Neuronal stem cell (in vitro differentiated cells): ENCODE measurements around the gene FAM13B.

Source experiments
- DNase-seq: peaks from one replicate; pipeline ENCODE4 v3.0.0-alpha.2; 2013; ENCODE audit warnings: low spot score
- H2AFZ ChIP-seq: one replicate; pipeline ENCODE4 v1.6.1; 2013; ENCODE audit warnings: mild to moderate bottlenecking, low read length, inconsistent platforms
- H2AK5ac ChIP-seq: 2 replicates; pipeline ENCODE4 v1.6.1; 2013; ENCODE audit warnings: low read depth, mild to moderate bottlenecking, inconsistent platforms, low read length, moderate library complexity, mixed read lengths
- H2BK120ac ChIP-seq: 2 replicates; pipeline ENCODE4 v1.6.1; 2013; ENCODE audit warnings: low read depth, mild to moderate bottlenecking, inconsistent platforms, low read length, moderate library complexity, mixed read lengths
- H2BK12ac ChIP-seq: one replicate; pipeline ENCODE4 v1.6.1; 2013; ENCODE audit warnings: low read length, inconsistent platforms
- H2BK15ac ChIP-seq: 2 replicates; pipeline ENCODE4 v1.6.1; 2013; ENCODE audit warnings: mild to moderate bottlenecking, low read length, inconsistent platforms, mixed read lengths
- H2BK5ac ChIP-seq: one replicate; pipeline ENCODE4 v1.6.1; 2013; ENCODE audit warnings: inconsistent platforms, mild to moderate bottlenecking, low read length, moderate library complexity
- H3K14ac ChIP-seq: one replicate; pipeline ENCODE4 v1.6.1; 2013; ENCODE audit warnings: low read length, inconsistent platforms
- H3K18ac ChIP-seq: 2 replicates; pipeline ENCODE4 v1.6.1; 2013; ENCODE audit warnings: low read length, inconsistent platforms
- H3K23ac ChIP-seq: 2 replicates; pipeline ENCODE4 v1.6.1; 2013; ENCODE audit warnings: low read depth, mild to moderate bottlenecking, mixed read lengths, low read length, inconsistent platforms; ENCODE audit not compliant: poor library complexity
- H3K27ac ChIP-seq: replicated peaks from 3 replicates; pipeline ENCODE4 v1.5.1; 2013; ENCODE audit warnings: low read length, inconsistent platforms
- H3K27me3 ChIP-seq, 3 experiments: 2 replicates each; pipeline ENCODE4 v1.6.1; 2013; ENCODE audit warnings: low read length in 3 of 3, mild to moderate bottlenecking in 2 of 3, inconsistent platforms in 1 of 3, low read depth in 1 of 3, mixed read lengths in 1 of 3, moderate library complexity in 1 of 3; ENCODE audit not compliant: control insufficient read depth in 3 of 3, insufficient read depth in 3 of 3
- H3K36me3 ChIP-seq, 2 donors: replicated peaks in 1 of 2; 2 replicates each; pipeline ENCODE4 v1.6.1; 2013; ENCODE audit warnings: low read length in 2 of 2; ENCODE audit not compliant: control insufficient read depth in 2 of 2, insufficient read depth in 2 of 2
- H3K4ac ChIP-seq: 2 replicates; pipeline ENCODE4 v1.6.1; 2013; ENCODE audit warnings: inconsistent platforms, mild to moderate bottlenecking, low read length, moderate library complexity
- H3K4me1 ChIP-seq, 2 donors: 1 replicate in 1 of 2; 2 replicates in 1 of 2; pipeline ENCODE4 v1.6.1; 2013; ENCODE audit warnings: low read length in 2 of 2, low read depth in 1 of 2; ENCODE audit not compliant: control insufficient read depth in 2 of 2, insufficient read depth in 1 of 2
- H3K4me2 ChIP-seq: one replicate; pipeline ENCODE4 v1.6.1; 2013; ENCODE audit warnings: mild to moderate bottlenecking, low read length, inconsistent platforms; ENCODE audit not compliant: insufficient read depth, poor library complexity, severe bottlenecking
- H3K4me3 ChIP-seq, 2 donors: 2 replicates each; pipeline ENCODE4 v1.5.1; 2013; ENCODE audit warnings: low read length in 2 of 2, mild to moderate bottlenecking in 2 of 2, inconsistent platforms in 1 of 2, moderate library complexity in 1 of 2
- H3K79me1 ChIP-seq: one replicate; pipeline ENCODE4 v1.6.1; 2013; ENCODE audit warnings: low read depth, mild to moderate bottlenecking, inconsistent platforms, low read length, moderate library complexity
- H3K9ac ChIP-seq: one replicate; pipeline ENCODE4 v1.6.1; 2013; ENCODE audit warnings: mild to moderate bottlenecking, low read depth, low read length, inconsistent platforms; ENCODE audit not compliant: poor library complexity
- H3K9me3 ChIP-seq, 2 donors: replicated peaks in 1 of 2; 2 replicates each; pipeline versions ENCODE3 to v1.6.1; 2013; ENCODE audit warnings: low read length in 2 of 2, mild to moderate bottlenecking in 2 of 2, inconsistent platforms in 1 of 2, low read depth in 1 of 2, mixed read lengths in 1 of 2, moderate library complexity in 1 of 2; ENCODE audit not compliant: control insufficient read depth in 2 of 2, insufficient read depth in 1 of 2
- H4K8ac ChIP-seq: one replicate; pipeline ENCODE4 v1.6.1; 2013; ENCODE audit warnings: low read depth, mild to moderate bottlenecking, inconsistent platforms, low read length, moderate library complexity
- H4K91ac ChIP-seq: one replicate; pipeline ENCODE4 v1.6.1; 2013; ENCODE audit warnings: low read length, low read depth, mild to moderate bottlenecking, inconsistent platforms; ENCODE audit not compliant: poor library complexity
- WGBS, 2 donors: extraction: QIAGEN DNeasy Blood & Tissue Kit; methylation state at CpG; one replicate each; pipeline ENCODE4 v1.1.7; 2013; ENCODE audit warnings: missing lambda C conversion rate in 2 of 2, mixed read lengths in 1 of 2; ENCODE audit not compliant: insufficient read length in 2 of 2, insufficient replicate concordance in 1 of 2; ENCODE audit errors: extremely low coverage in 2 of 2; 5-methylcytosine and 5-hydroxymethylcytosine counted together

Gene FAM13B

DNA sequence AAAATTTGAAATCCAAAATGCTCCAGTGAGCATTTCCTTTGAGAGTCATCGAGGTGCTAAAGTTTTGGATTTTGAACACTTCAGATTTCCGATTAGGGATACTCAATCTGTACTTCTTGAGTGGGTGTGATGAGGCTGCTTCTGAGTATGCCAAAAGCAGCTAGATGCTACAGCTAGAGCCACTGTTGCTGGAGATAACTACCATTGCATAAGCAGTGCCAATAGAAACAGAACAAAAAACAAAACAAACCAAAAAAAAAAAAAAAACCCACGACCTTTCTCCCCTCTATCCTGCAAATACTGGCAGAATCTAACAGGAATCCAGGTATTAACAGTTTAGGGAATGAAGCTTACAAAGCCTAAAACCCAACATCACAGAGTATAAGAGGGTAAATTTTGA lies 100.1 kb downstream of the FAM13B start:
- no peak overlapping the region for H2BK5ac ChIP-seq
- no CpG with 5 or more reads among the region's 3 CpGs for WGBS, 2 donors
- H3K9ac ChIP-seq, result no peak overlapping the region
- no peak overlapping the region for H3K18ac ChIP-seq
- H3K27ac ChIP-seq, result no peak overlapping the region
- H3K9me3 ChIP-seq, result no peaks in the 10 kb centered on the region
- no peak overlapping the region for H2BK12ac ChIP-seq
- H2BK120ac ChIP-seq, result no peak overlapping the region
- DNase-seq, result no peak
- no peak overlapping the region for H3K4me3 ChIP-seq
- H4K8ac ChIP-seq, result no peak overlapping the region
- no peak overlapping the region for H2AFZ ChIP-seq
- no peak overlapping the region for H2BK15ac ChIP-seq
- H3K4me1 ChIP-seq, result no peaks in the 10 kb centered on the region
- no peak overlapping the region for H3K23ac ChIP-seq
- H3K79me1 ChIP-seq, result no peaks in the 10 kb centered on the region
- no peak overlapping the region for H3K4me2 ChIP-seq
- no peak overlapping the region for H4K91ac ChIP-seq
- H2AK5ac ChIP-seq, result no peak overlapping the region
- H3K14ac ChIP-seq, result no peak overlapping the region
- H3K27me3 ChIP-seq, result no peaks in the 10 kb centered on the region
- peaks cover 3 to 19% of the 10 kb centered on the region in 2 donors for H3K36me3 ChIP-seq
- H3K4ac ChIP-seq, result no peak overlapping the region

DNA sequence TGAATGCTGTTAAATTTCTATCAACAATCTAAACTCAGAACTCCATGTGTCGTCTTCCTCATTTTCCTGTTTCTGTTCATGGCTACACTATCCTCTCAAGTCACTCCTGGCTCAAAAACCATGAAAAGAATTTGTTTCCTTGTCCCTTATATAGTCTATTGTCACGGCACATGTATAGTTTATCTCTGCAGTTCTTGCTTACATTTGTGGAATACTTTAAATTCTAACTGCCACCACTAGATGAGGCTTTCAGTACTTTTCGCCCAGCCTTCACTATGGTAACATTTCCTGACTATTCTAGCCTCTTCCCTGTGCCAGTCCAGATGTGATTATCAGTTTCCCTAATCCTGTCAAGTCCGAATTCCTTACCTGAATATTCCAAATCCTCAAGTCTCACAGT lies 109.0 kb downstream of the FAM13B start:
- H2BK12ac ChIP-seq, result no peak overlapping the region
- no peak overlapping the region for H3K4me3 ChIP-seq
- no peak overlapping the region for H3K4me2 ChIP-seq
- H3K4me1 ChIP-seq, result no peaks in the 10 kb centered on the region
- no peak overlapping the region for H3K27ac ChIP-seq
- H2BK120ac ChIP-seq, result no peak overlapping the region
- no peak overlapping the region for H3K4ac ChIP-seq
- no peak overlapping the region for H4K91ac ChIP-seq
- H3K14ac ChIP-seq, result no peak overlapping the region
- no peaks in the 10 kb centered on the region for H3K9me3 ChIP-seq
- H3K23ac ChIP-seq, result no peak overlapping the region
- peaks cover 0 to 8% of the 10 kb centered on the region in 2 donors for H3K36me3 ChIP-seq
- no peak overlapping the region for H4K8ac ChIP-seq
- no peak overlapping the region for H3K18ac ChIP-seq
- DNase-seq, result no peak
- no peak overlapping the region for H2AFZ ChIP-seq
- H3K27me3 ChIP-seq, result no peaks in the 10 kb centered on the region
- WGBS, 2 donors, result no CpG with 5 or more reads among the region's 4 CpGs
- H3K79me1 ChIP-seq, result no peaks in the 10 kb centered on the region
- no peak overlapping the region for H2BK15ac ChIP-seq
- H2BK5ac ChIP-seq, result no peak overlapping the region
- H2AK5ac ChIP-seq, result no peak overlapping the region
- H3K9ac ChIP-seq, result no peak overlapping the region

DNA sequence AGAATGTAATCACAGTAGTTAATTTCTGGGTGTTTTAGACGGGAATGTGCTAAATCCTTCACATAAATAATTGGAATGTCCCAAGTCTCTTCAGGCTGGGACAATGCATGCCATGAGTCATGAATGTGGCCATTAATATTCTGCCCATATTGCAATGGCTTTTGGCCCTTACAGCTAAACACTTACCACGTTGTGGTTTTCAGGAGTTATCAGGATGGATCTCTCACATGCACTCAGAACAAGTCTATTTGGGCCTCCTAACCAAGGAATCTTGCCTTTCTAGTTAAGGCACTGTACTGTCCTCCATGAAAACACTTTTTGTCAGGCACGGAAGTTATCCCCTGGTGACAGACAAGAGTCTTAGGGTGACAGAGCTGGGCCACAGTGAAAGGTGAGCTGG lies 110.9 kb downstream of the FAM13B start:
- Histone ChIP-seq H3K9me3 (peaks cover 0 to 5% of the 10 kb centered on the region in 2 donors), H3K79me1 (no peaks in the 10 kb centered on the region), H3K4me1 (no peaks in the 10 kb centered on the region), H3K9ac (no peak overlapping the region), H2BK15ac (no peak overlapping the region), H2BK120ac (no peak overlapping the region), H2AK5ac (no peak overlapping the region), H3K4me2 (no peak overlapping the region), H4K91ac (no peak overlapping the region), H3K36me3 (no peaks in the 10 kb centered on the region), H3K4ac (no peak overlapping the region), H3K18ac (no peak overlapping the region), H3K14ac (no peak overlapping the region), H2AFZ (no peak overlapping the region), H3K4me3 (no peak overlapping the region), H3K27me3 (no peaks in the 10 kb centered on the region), H2BK5ac (no peak overlapping the region), H4K8ac (no peak overlapping the region), H3K23ac (no peak overlapping the region), H3K27ac (no peak overlapping the region), H2BK12ac (no peak overlapping the region)
- WGBS, 2 donors, result no CpG with 5 or more reads among the region's 3 CpGs
- DNase-seq, result no peak

DNA sequence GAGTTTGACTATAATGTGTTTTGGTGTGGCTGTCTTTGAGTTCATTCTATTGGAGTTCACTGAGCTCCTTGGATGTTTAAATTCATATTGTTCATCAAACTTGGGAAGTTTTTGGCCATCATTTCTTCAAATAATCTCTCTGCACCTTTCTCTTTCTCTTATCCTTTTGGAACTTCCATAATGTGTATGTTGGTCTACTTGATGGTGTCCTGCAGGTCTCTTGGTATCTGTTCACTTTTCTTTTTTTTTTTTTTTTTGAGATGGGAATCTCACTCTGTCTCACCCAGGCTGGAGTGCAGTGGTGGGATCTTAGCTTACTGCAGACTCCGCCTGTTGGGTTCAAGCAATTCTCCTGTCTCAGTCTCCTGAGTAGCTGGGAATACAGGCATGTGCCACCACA lies 116.0 kb downstream of the FAM13B start:
- no peaks in the 10 kb centered on the region for H3K27me3 ChIP-seq
- H3K14ac ChIP-seq, result no peak overlapping the region
- H3K4me1 ChIP-seq, result no peaks in the 10 kb centered on the region
- no peak overlapping the region for H2AFZ ChIP-seq
- no peak overlapping the region for H3K4ac ChIP-seq
- no peaks in the 10 kb centered on the region for H3K36me3 ChIP-seq
- no peak overlapping the region for H4K8ac ChIP-seq
- peaks cover 0 to 8% of the 10 kb centered on the region in 2 donors for H3K9me3 ChIP-seq
- H2BK12ac ChIP-seq, result no peak overlapping the region
- H2BK5ac ChIP-seq, result no peak overlapping the region
- H2BK120ac ChIP-seq, result no peak overlapping the region
- no peak overlapping the region for H3K9ac ChIP-seq
- no peaks in the 10 kb centered on the region for H3K79me1 ChIP-seq
- H3K18ac ChIP-seq, result no peak overlapping the region
- no peak overlapping the region for H3K23ac ChIP-seq
- H4K91ac ChIP-seq, result no peak overlapping the region
- no peak for DNase-seq
- H3K27ac ChIP-seq, result no peak overlapping the region
- no peak overlapping the region for H3K4me2 ChIP-seq
- H2BK15ac ChIP-seq, result no peak overlapping the region
- no CpG with 5 or more reads among the region's 1 CpG for WGBS, 2 donors
- no peak overlapping the region for H3K4me3 ChIP-seq
- no peak overlapping the region for H2AK5ac ChIP-seq
